GM23338 (cell line): ENCODE data around the gene MAPT. TPM values are rescaled to one million over a fixed set of nuclear protein-coding genes. Genes with fewer than 3 reads are reported as not detected.

ENCODE experiments used
- ATAC-seq: fragments of 200-7000 bp; cut with Tn5 transposase; 3 replicates; pipeline ENCODE4 v1.9.1; 2020
- DNase-seq: peaks from one replicate; pipeline ENCODE4 v3.0.0-alpha.2; 2015; ENCODE audit warnings: low spot score
- H2AFZ ChIP-seq: fragments of 200-600 bp; sonication (generic); 2 replicates; pipeline ENCODE4 v1.8.0; 2016; ENCODE audit warnings: antibody characterized with exemption, mild to moderate bottlenecking, moderate library complexity
- H3F3A ChIP-seq: fragments of 200-600 bp; sonication (generic); replicated peaks from 2 replicates; pipeline ENCODE4 v1.8.0; 2017; ENCODE audit warnings: antibody characterized with exemption, mixed run types, low read depth
- H3K27ac ChIP-seq: fragments of 200-600 bp; sonication (generic); 2 replicates; pipeline ENCODE4 v1.6.1; 2016; ENCODE audit warnings: low read depth
- H3K27me3 ChIP-seq: fragments of 200-600 bp; sonication (generic); 2 replicates; pipeline ENCODE4 v1.8.0; 2016; ENCODE audit warnings: mild to moderate bottlenecking, mixed run types, moderate library complexity; ENCODE audit not compliant: insufficient read depth
- H3K36me3 ChIP-seq: fragments of 200-600 bp; sonication (generic); 2 replicates; pipeline ENCODE4 v1.8.0; 2016; ENCODE audit warnings: mild to moderate bottlenecking; ENCODE audit not compliant: insufficient read depth
- H3K4me1 ChIP-seq: fragments of 200-600 bp; sonication (generic); 2 replicates; pipeline ENCODE4 v1.8.0; 2016; ENCODE audit warnings: mild to moderate bottlenecking, moderate library complexity; ENCODE audit not compliant: insufficient read depth
- H3K4me2 ChIP-seq: fragments of 200-600 bp; sonication (generic); 2 replicates; pipeline ENCODE4 v1.7.1; 2017; ENCODE audit warnings: mixed run types
- H3K4me3 ChIP-seq: fragments of 200-600 bp; sonication (generic); 2 replicates; pipeline ENCODE4 v1.6.1; 2016; ENCODE audit warnings: mixed run types
- H3K79me2 ChIP-seq: fragments of 200-600 bp; sonication (generic); replicated peaks from 2 replicates; pipeline ENCODE4 v1.8.0; 2017; ENCODE audit warnings: mild to moderate bottlenecking; ENCODE audit not compliant: insufficient read depth
- H3K9me2 ChIP-seq: fragments of 200-600 bp; sonication (generic); 2 replicates; pipeline ENCODE4 v1.8.0; 2017; ENCODE audit not compliant: insufficient read depth
- H4K20me1 ChIP-seq: fragments of 200-600 bp; sonication (generic); replicated peaks from 2 replicates; pipeline ENCODE4 v1.8.0; 2017; ENCODE audit warnings: mild to moderate bottlenecking; ENCODE audit not compliant: insufficient read depth
- H3K27ac Mint-ChIP-seq: 2 replicates; pipeline ENCODE4 v1.8.0; 2020; ENCODE audit warnings: inconsistent platforms, mild to moderate bottlenecking, moderate library complexity, mixed read lengths
- H3K27me3 Mint-ChIP-seq: 3 replicates; pipeline ENCODE4 v1.8.0; 2022; ENCODE audit warnings: low read depth, mild to moderate bottlenecking, moderate library complexity, mixed read lengths, inconsistent platforms; ENCODE audit not compliant: insufficient read depth, poor library complexity
- H3K36me3 Mint-ChIP-seq: 3 replicates; pipeline ENCODE4 v1.8.0; 2021; ENCODE audit warnings: low read depth, mild to moderate bottlenecking, inconsistent platforms, moderate library complexity, mixed read lengths
- H3K4me1 Mint-ChIP-seq: 3 replicates; pipeline ENCODE4 v1.8.0; 2020; ENCODE audit warnings: mild to moderate bottlenecking, inconsistent platforms, mixed read lengths
- H3K4me3 Mint-ChIP-seq: 3 replicates; pipeline ENCODE4 v1.8.0; 2021; ENCODE audit warnings: moderate library complexity, mild to moderate bottlenecking, inconsistent platforms, mixed read lengths
- H3K9me3 Mint-ChIP-seq: 3 replicates; pipeline ENCODE4 v1.8.0; 2020; ENCODE audit warnings: moderate library complexity, mild to moderate bottlenecking, inconsistent platforms, mixed read lengths
- CREB1 ChIP-seq: fragments of 250-450 bp; sonication (Bioruptor Pico); IDR thresholded peaks from 2 replicates; pipeline ENCODE4 v1.5.0; 2020; ENCODE audit warnings: low read depth, mild to moderate bottlenecking, moderate library complexity
- CTCF ChIP-seq, 2 experiments: fragments of 200-600 bp in 1 of 2; sonication (generic) in 1 of 2; conservative IDR thresholded peaks; 2 replicates each; pipeline versions ENCODE4 v1.5.1 to v1.6.1; 2016 to 2017; ENCODE audit warnings: antibody characterized with exemption in 2 of 2, low read depth in 2 of 2, mild to moderate bottlenecking in 2 of 2, moderate library complexity in 1 of 2
- ETS1 ChIP-seq: IDR thresholded peaks from 2 replicates; pipeline ENCODE4 v1.6.1; 2016; ENCODE audit warnings: antibody characterized with exemption
- EZH2 ChIP-seq: fragments of 200-600 bp; sonication (generic); IDR thresholded peaks from one replicate; pipeline ENCODE4 v1.8.0; 2017; ENCODE audit warnings: antibody characterized with exemption, mild to moderate bottlenecking, low read depth; ENCODE audit not compliant: unreplicated experiment
- EZH2phosphoT487 ChIP-seq: fragments of 200-600 bp; sonication (generic); IDR thresholded peaks from one replicate; pipeline ENCODE4 v1.8.1; 2018; ENCODE audit warnings: antibody characterized with exemption; ENCODE audit not compliant: unreplicated experiment
- JUNB ChIP-seq: IDR thresholded peaks from one replicate; pipeline ENCODE4 v1.6.1; 2016; ENCODE audit warnings: antibody characterized with exemption; ENCODE audit not compliant: unreplicated experiment
- NANOG ChIP-seq: IDR thresholded peaks from 2 replicates; pipeline ENCODE4 v1.6.1; 2016; ENCODE audit warnings: antibody characterized with exemption, borderline replicate concordance
- POLR2AphosphoS5 ChIP-seq: IDR thresholded peaks from 2 replicates; pipeline ENCODE4 v1.6.1; 2016; ENCODE audit warnings: antibody characterized with exemption, low read depth
- REST ChIP-seq: IDR thresholded peaks from one replicate; pipeline ENCODE4 v1.6.1; 2018; ENCODE audit warnings: antibody characterized with exemption; ENCODE audit not compliant: unreplicated experiment
- STAT1 ChIP-seq: IDR thresholded peaks from one replicate; pipeline ENCODE4 v1.6.1; 2016; ENCODE audit warnings: antibody characterized with exemption; ENCODE audit not compliant: unreplicated experiment
- ZNF114 ChIP-seq: fragments of 250-450 bp; sonication (Bioruptor Pico); IDR thresholded peaks from 2 replicates; pipeline ENCODE4 v1.5.0; 2020; ENCODE audit warnings: mild to moderate bottlenecking, moderate library complexity
- ZNF331 ChIP-seq: fragments of 250-450 bp; sonication (Bioruptor Pico); IDR thresholded peaks from 2 replicates; pipeline ENCODE4 v1.5.0; 2020; ENCODE audit warnings: low read depth, mild to moderate bottlenecking, moderate library complexity
- ZNF462 ChIP-seq: fragments of 250-450 bp; sonication (Bioruptor Pico); IDR thresholded peaks from 2 replicates; pipeline ENCODE4 v1.5.0; 2020; ENCODE audit warnings: mild to moderate bottlenecking, moderate library complexity
- polyA plus RNA-seq: library from polyadenylated mRNA; unstranded; fragments of >200 nt; fragmentation: Nextera tagmentation; extraction: Ambion mirVana; gene quantifications from 2 replicates; pipeline ENCODE4 v1.2.1, GENCODE V29; 2016
- total RNA-seq: library from RNA; depleted of rRNA; stranded (reverse); fragments of >200 nt; shearing (Covaris generic); gene quantifications from 2 replicates; pipeline ENCODE4 v1.2.3, GENCODE V29; 2014

MAPT gene
- total and polyA plus RNA-seq, 2 experiments from 2014 or later, result 1.1 to 2.1 TPM

- H3K4me1 Mint-ChIP-seq, result no peaks in the 10 kb centered on the region
- no peaks in the 10 kb centered on the region for H3K9me2 ChIP-seq
- DNase-seq (no peak), ATAC-seq (no peak)
- H3F3A ChIP-seq, result no peaks in the 10 kb centered on the region
- no peaks in the 10 kb centered on the region for H3K27me3 ChIP-seq
- TF ChIP-seq ETS1 (no peak), ZNF114 (CRISPR knock-in tag) (no peak), CTCF (conservative IDR thresholded peaks at IDR 0.05; ENCODE audit: low read depth in 2 of 2) (no peak), POLR2AphosphoS5 (no peak), ZNF462 (CRISPR knock-in tag) (no peak), EZH2phosphoT487 (no peak), CREB1 (CRISPR knock-in tag) (no peak), ZNF331 (CRISPR knock-in tag) (no peak), REST (no peak), NANOG (no peak), JUNB (no peak), EZH2 (no peak), STAT1 (no peak)
- no peaks in the 10 kb centered on the region for H3K36me3 ChIP-seq
- H3K4me3 Mint-ChIP-seq, result no peak overlapping the region
- H3K9me3 Mint-ChIP-seq, result 0 out of 3 replicates have a peak, but pooled peaks cover 5% of the 10 kb centered on the region
- no peak overlapping the region for H2AFZ ChIP-seq
- no peak overlapping the region for H3K4me2 ChIP-seq
- H3K79me2 ChIP-seq, result no peaks in the 10 kb centered on the region
- no peaks in the 10 kb centered on the region for H4K20me1 ChIP-seq
- no peaks in the 10 kb centered on the region for H3K36me3 Mint-ChIP-seq
- H3K27ac Mint-ChIP-seq, result no peak overlapping the region
- no peak overlapping the region for H3K27ac ChIP-seq
- H3K4me3 ChIP-seq, result no peak overlapping the region
- H3K4me1 ChIP-seq, result no peaks in the 10 kb centered on the region
- peaks cover 21% of the 10 kb centered on the region for H3K27me3 Mint-ChIP-seq
Measured at GRCh38 chr17:45851022-45851421, 43.3 kb upstream of the MAPT start.
